ENCODE data around the gene CBARP.
A peak's percentile ranks its signal among the peaks of the same experiment; 100 is the strongest.

CBARP gene

DNA sequence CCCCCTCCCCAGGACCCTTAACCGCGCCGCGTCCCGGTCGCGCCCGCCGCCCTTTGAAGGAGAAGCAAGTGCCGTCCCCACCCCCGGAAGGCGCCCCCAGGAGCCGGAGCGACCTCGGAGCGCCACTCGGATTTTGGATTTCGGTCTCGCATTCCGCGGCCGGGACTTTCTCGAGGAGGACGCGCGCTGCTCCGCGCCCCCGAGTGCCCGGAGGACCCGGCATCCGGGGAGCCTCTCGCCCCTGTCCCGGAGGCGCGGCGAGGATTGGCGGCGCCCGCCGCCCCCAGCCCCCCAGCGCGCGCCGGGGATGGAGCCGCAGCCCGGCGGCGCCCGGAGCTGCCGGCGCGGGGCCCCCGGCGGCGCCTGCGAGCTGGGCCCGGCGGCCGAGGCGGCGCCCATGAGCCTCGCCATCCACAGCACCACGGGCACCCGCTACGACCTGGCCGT is 12.2 kb upstream of the CBARP start:
- peaks cover 20% of the 10 kb centered on the region; the same call in 1 of the 2 replicates for H3F3A ChIP-seq (ENCODE audit: insufficient read depth)
- no peaks in the 10 kb centered on the region for H3K9me3 ChIP-seq (ENCODE audit: insufficient read depth, low read length)
- peak overlapping the region; percentile 85 for H3K4me2 ChIP-seq (ENCODE audit: low read depth, low read length, poor library complexity, severe bottlenecking)
- peak overlapping the region; percentile 92 for H3K27ac ChIP-seq (ENCODE audit: low read depth, low read length)
- no peak overlapping the region for H2AFZ ChIP-seq (ENCODE audit: low read depth, low read length, severe bottlenecking)
- H3K79me2 ChIP-seq (ENCODE audit: insufficient read depth, low read length), result peaks cover 27% of the 10 kb centered on the region
- peak overlapping the region; percentile 98 for H3K9ac ChIP-seq (ENCODE audit: low read length)
- H3K27me3 ChIP-seq (ENCODE audit: low read length), result no peaks in the 10 kb centered on the region
- H3K36me3 ChIP-seq (ENCODE audit: low read length), result no peaks in the 10 kb centered on the region
- H3K9me2 ChIP-seq (replicated peaks; ENCODE audit: insufficient read depth, low read length), result no peaks in the 10 kb centered on the region
- TF ChIP-seq EZH2phosphoT487 (conservative IDR thresholded peaks at IDR 0.05; ENCODE audit: low read length), result no peak
- no peak for TF ChIP-seq CTCF (IDR thresholded peaks at IDR 0.05; ENCODE audit: insufficient read depth, low read length, poor library complexity, severe bottlenecking)
- peak overlapping the region; percentile 99 for H3K4me3 ChIP-seq (ENCODE audit: insufficient read depth, low read length, poor library complexity, severe bottlenecking)
- no peaks in the 10 kb centered on the region for H4K20me1 ChIP-seq (ENCODE audit: low read depth, low read length)

GRCh38 chr19:1249298-1249989 is 11.6 kb upstream of the CBARP start:
- Histone ChIP-seq H3K9ac (ENCODE audit: low read length) (peak overlapping the region; percentile 98), H2AFZ (ENCODE audit: low read depth, low read length, severe bottlenecking) (no peak overlapping the region), H3K4me2 (ENCODE audit: low read depth, low read length, poor library complexity, severe bottlenecking) (peak overlapping the region; percentile 85), H3F3A (ENCODE audit: insufficient read depth) (peaks cover 20% of the 10 kb centered on the region; the same call in 1 of the 2 replicates), H3K27ac (ENCODE audit: low read depth, low read length) (peak overlapping the region; percentile 92), H3K9me2 (replicated peaks; ENCODE audit: insufficient read depth, low read length) (no peaks in the 10 kb centered on the region), H3K79me2 (ENCODE audit: insufficient read depth, low read length) (peaks cover 27% of the 10 kb centered on the region), H3K9me3 (ENCODE audit: insufficient read depth, low read length) (no peaks in the 10 kb centered on the region), H3K4me3 (ENCODE audit: insufficient read depth, low read length, poor library complexity, severe bottlenecking) (peak overlapping the region; percentile 99), H4K20me1 (ENCODE audit: low read depth, low read length) (no peaks in the 10 kb centered on the region), H3K36me3 (ENCODE audit: low read length) (no peaks in the 10 kb centered on the region), H3K27me3 (ENCODE audit: low read length) (no peaks in the 10 kb centered on the region)
- TF ChIP-seq EZH2phosphoT487 (conservative IDR thresholded peaks at IDR 0.05; ENCODE audit: low read length), result no peak
- no peak for TF ChIP-seq CTCF (IDR thresholded peaks at IDR 0.05; ENCODE audit: insufficient read depth, low read length, poor library complexity, severe bottlenecking)

DNA sequence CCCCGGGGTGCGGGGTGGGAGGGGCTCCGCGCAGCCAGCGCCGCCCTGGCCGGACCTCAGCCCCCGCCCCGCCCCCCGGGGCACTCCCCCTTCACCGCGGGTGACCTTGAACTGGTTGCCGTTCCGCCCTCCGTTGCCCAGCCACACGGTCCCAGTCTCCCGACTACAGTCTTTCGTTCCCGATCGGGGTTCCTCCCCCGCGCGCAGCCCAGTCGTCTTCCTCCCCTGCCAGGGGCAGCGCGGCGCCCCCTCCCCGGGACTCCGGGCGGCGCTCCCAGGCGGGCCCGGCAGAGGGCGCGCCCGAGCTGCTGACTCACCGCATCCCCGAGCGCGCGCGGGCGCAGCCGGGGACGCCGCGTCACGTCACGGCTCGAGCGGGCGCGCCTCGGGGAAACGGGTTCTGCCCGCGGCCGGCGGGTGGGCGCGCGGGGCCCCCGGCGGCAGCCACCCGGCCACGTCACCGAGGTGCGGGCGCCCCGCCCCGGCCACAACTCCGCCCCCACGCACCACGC is 11.0 kb upstream of the CBARP start:
- peaks cover 20% of the 10 kb centered on the region; the same call in 1 of the 2 replicates for H3F3A ChIP-seq (ENCODE audit: insufficient read depth)
- H3K79me2 ChIP-seq (ENCODE audit: insufficient read depth, low read length), result peaks cover 27% of the 10 kb centered on the region
- H2AFZ ChIP-seq (ENCODE audit: low read depth, low read length, severe bottlenecking), result peak overlapping the region; percentile 56
- peak overlapping the region; percentile 83 for H3K4me2 ChIP-seq (ENCODE audit: low read depth, low read length, poor library complexity, severe bottlenecking)
- no peaks in the 10 kb centered on the region for H3K27me3 ChIP-seq (ENCODE audit: low read length)
- TF ChIP-seq EZH2phosphoT487 (conservative IDR thresholded peaks at IDR 0.05; ENCODE audit: low read length) (no peak), CTCF (IDR thresholded peaks at IDR 0.05; ENCODE audit: insufficient read depth, low read length, poor library complexity, severe bottlenecking) (peak; percentile 78)
- H4K20me1 ChIP-seq (ENCODE audit: low read depth, low read length), result no peaks in the 10 kb centered on the region
- H3K36me3 ChIP-seq (ENCODE audit: low read length), result no peaks in the 10 kb centered on the region
- H3K9me2 ChIP-seq (replicated peaks; ENCODE audit: insufficient read depth, low read length), result no peaks in the 10 kb centered on the region
- H3K4me3 ChIP-seq (ENCODE audit: insufficient read depth, low read length, poor library complexity, severe bottlenecking), result peak overlapping the region; percentile 80
- peak overlapping the region; percentile 88 for H3K9ac ChIP-seq (ENCODE audit: low read length)
- H3K9me3 ChIP-seq (ENCODE audit: insufficient read depth, low read length), result no peaks in the 10 kb centered on the region
- peak overlapping the region; percentile 89 for H3K27ac ChIP-seq (ENCODE audit: low read depth, low read length)

Data from SU-DHL-6 (cell line).